Loucy (cell line): ENCODE data around the gene SPDYA.
A peak's percentile ranks its signal among the peaks of the same experiment; 100 is the strongest.

ENCODE experiments used
- H2AFZ ChIP-seq: fragments of 200-600 bp; sonication (generic); 2 replicates; pipeline ENCODE4 v1.6.0; 2016; ENCODE audit warnings: antibody characterized with exemption, mild to moderate bottlenecking, low read length, moderate library complexity
- H3F3A ChIP-seq: fragments of 200-600 bp; 2 replicates; pipeline ENCODE4 v1.6.0; 2016; ENCODE audit warnings: antibody characterized with exemption, low read depth, mild to moderate bottlenecking
- H3K27me3 ChIP-seq: fragments of 200-600 bp; sonication (generic); 2 replicates; pipeline ENCODE4 v1.6.1; 2014; ENCODE audit warnings: low read length, mild to moderate bottlenecking; ENCODE audit not compliant: insufficient read depth, poor library complexity, severe bottlenecking
- H3K36me3 ChIP-seq: fragments of 200-600 bp; sonication (generic); 2 replicates; pipeline ENCODE4 v1.6.1; 2016; ENCODE audit warnings: low read length; ENCODE audit not compliant: insufficient read depth
- H3K4me1 ChIP-seq: fragments of 200-600 bp; sonication (generic); 2 replicates; pipeline ENCODE4 v1.5.1; 2014; ENCODE audit warnings: low read length, mild to moderate bottlenecking; ENCODE audit not compliant: insufficient read depth, poor library complexity, severe bottlenecking
- H3K4me2 ChIP-seq: fragments of 200-600 bp; sonication (generic); 2 replicates; pipeline ENCODE4 v1.6.0; 2014; ENCODE audit warnings: antibody characterized with exemption, low read length, low read depth, mild to moderate bottlenecking; ENCODE audit not compliant: poor library complexity, severe bottlenecking
- H3K4me3 ChIP-seq: fragments of 200-600 bp; sonication (generic); 2 replicates; pipeline ENCODE4 v1.5.1; 2014; ENCODE audit warnings: low read length, mild to moderate bottlenecking, mixed read lengths; ENCODE audit not compliant: poor library complexity, severe bottlenecking
- H3K79me2 ChIP-seq: fragments of 200-600 bp; sonication (generic); 2 replicates; pipeline ENCODE4 v1.6.1; 2014; ENCODE audit warnings: low read length; ENCODE audit not compliant: insufficient read depth
- H3K9ac ChIP-seq: fragments of 200-600 bp; sonication (generic); 2 replicates; pipeline ENCODE4 v1.6.0; 2014; ENCODE audit warnings: mild to moderate bottlenecking, low read depth, low read length, moderate library complexity; ENCODE audit not compliant: poor library complexity, severe bottlenecking
- H3K9me2 ChIP-seq: fragments of 200-600 bp; sonication (generic); replicated peaks from 2 replicates; pipeline ENCODE4 v1.6.1; 2016; ENCODE audit warnings: low read depth, low read length, mixed read lengths
- H3K9me3 ChIP-seq: fragments of 200-600 bp; sonication (generic); 2 replicates; pipeline ENCODE4 v1.6.1; 2014; ENCODE audit warnings: mild to moderate bottlenecking, antibody characterized with exemption, low read length, low read depth; ENCODE audit not compliant: insufficient read depth
- H4K20me1 ChIP-seq: fragments of 200-600 bp; sonication (generic); 2 replicates; pipeline ENCODE4 v1.6.0; 2014; ENCODE audit warnings: antibody characterized with exemption, low read length, mild to moderate bottlenecking; ENCODE audit not compliant: insufficient read depth, poor library complexity, severe bottlenecking
- CTCF ChIP-seq: fragments of 200-600 bp; sonication (generic); conservative IDR thresholded peaks from 2 replicates; pipeline ENCODE4 v1.5.1; 2014; ENCODE audit warnings: mild to moderate bottlenecking, antibody characterized with exemption, low read length
- EZH2phosphoT487 ChIP-seq: fragments of 200-600 bp; IDR thresholded peaks from 2 replicates; pipeline ENCODE4 v1.6.1; 2018; ENCODE audit warnings: antibody characterized with exemption, mild to moderate bottlenecking, moderate library complexity, borderline replicate concordance

Gene SPDYA

GRCh38 chr2:28821295-28821958 is 10.8 kb downstream of the SPDYA start:
- H3K4me2 ChIP-seq = peak overlapping the region; percentile 11
- no peaks in the 10 kb centered on the region for H3F3A ChIP-seq
- H3K9me3 ChIP-seq = no peaks in the 10 kb centered on the region
- no peaks in the 10 kb centered on the region for H3K27me3 ChIP-seq
- H3K4me1 ChIP-seq = no peaks in the 10 kb centered on the region
- no peaks in the 10 kb centered on the region for H3K79me2 ChIP-seq
- H3K9ac ChIP-seq = no peak overlapping the region
- no peak overlapping the region for H3K4me3 ChIP-seq
- no peaks in the 10 kb centered on the region for H4K20me1 ChIP-seq
- H3K36me3 ChIP-seq = no peaks in the 10 kb centered on the region
- no peaks in the 10 kb centered on the region for H3K9me2 ChIP-seq
- peak overlapping the region; percentile 88; the same call in 1 of the 2 replicates for H2AFZ ChIP-seq
- no peak for TF ChIP-seq EZH2phosphoT487
- peak; percentile 70 for TF ChIP-seq CTCF

- Histone ChIP-seq H3K9me2 (no peaks in the 10 kb centered on the region), H3F3A (no peaks in the 10 kb centered on the region), H3K9me3 (no peaks in the 10 kb centered on the region)
These were observed 11.4 kb downstream of the SPDYA start for GRCh38 chr2:28822036-28822435.

GRCh38 chr2:28824207-28824606 is 13.6 kb downstream of the SPDYA start:
- no peak overlapping the region for H3K4me2 ChIP-seq
- H3F3A ChIP-seq = no peaks in the 10 kb centered on the region
- no peak overlapping the region for H3K4me3 ChIP-seq
- no peak for TF ChIP-seq EZH2phosphoT487
- TF ChIP-seq CTCF = no peak
- no peaks in the 10 kb centered on the region for H3K36me3 ChIP-seq
- H3K9ac ChIP-seq = no peak overlapping the region
- H2AFZ ChIP-seq = no peak overlapping the region
- H3K79me2 ChIP-seq = no peaks in the 10 kb centered on the region
- no peaks in the 10 kb centered on the region for H4K20me1 ChIP-seq
- no peaks in the 10 kb centered on the region for H3K9me3 ChIP-seq
- H3K27me3 ChIP-seq = no peaks in the 10 kb centered on the region
- H3K9me2 ChIP-seq = no peaks in the 10 kb centered on the region
- H3K4me1 ChIP-seq = no peaks in the 10 kb centered on the region

More at GRCh38 chr2:28822036-28822435, 11.4 kb downstream of the SPDYA start:
- Histone ChIP-seq H3K4me1 (no peaks in the 10 kb centered on the region), H3K79me2 (no peaks in the 10 kb centered on the region), H4K20me1 (no peaks in the 10 kb centered on the region), H3K36me3 (no peaks in the 10 kb centered on the region), H3K9ac (no peak overlapping the region), H3K4me2 (no peak overlapping the region), H3K4me3 (no peak overlapping the region), H2AFZ (peak overlapping the region; percentile 88; the same call in 1 of the 2 replicates), H3K27me3 (no peaks in the 10 kb centered on the region)
- TF ChIP-seq EZH2phosphoT487 (no peak), CTCF (no peak)
